SK-N-SH (cell line): ENCODE data around the gene PLAC1. TPM values are rescaled to one million over a fixed set of nuclear protein-coding genes. Genes with fewer than 3 reads are reported as not detected.

Experiments used
- CTCF ChIA-PET: fragments of 300-600, 350-600 bp; formaldehyde crosslinking; extraction: SDS; loops from one replicate; lab custom pipeline; 2021; lab: Yijun Ruan, JAX
- POLR2A ChIA-PET: fragments of 350-600 bp; sonication (Branson Sonifier 250); formaldehyde crosslinking; extraction: SDS; loops from one replicate; lab custom pipeline; 2020; ENCODE audit warnings: antibody characterized with exemption, inconsistent platforms; lab: Yijun Ruan, JAX
- DNase-seq: peaks from one replicate; pipeline ENCODE4 v3.0.0; 2012
- H2AFZ ChIP-seq: fragments of 200-600 bp; sonication (generic); 2 replicates; pipeline ENCODE4 v1.8.1; 2016; ENCODE audit warnings: antibody characterized with exemption, mild to moderate bottlenecking, low read depth
- H3F3A ChIP-seq: fragments of 200-600 bp; sonication (generic); replicated peaks from 2 replicates; pipeline ENCODE3; 2016; ENCODE audit warnings: antibody characterized with exemption, mild to moderate bottlenecking; ENCODE audit not compliant: insufficient read depth
- H3K27ac ChIP-seq, 2 experiments: fragments of 200-500 bp in 1 of 2; fragments of 200-600 bp in 1 of 2; sonication (Bioruptor generic) in 1 of 2; sonication (generic), shearing (Covaris generic) in 1 of 2; 2 replicates each; pipeline versions ENCODE4 v1.5.1 to v1.6.1; 2014 to 2016; ENCODE audit warnings: low read depth in 2 of 2, inconsistent platforms in 1 of 2, low read length in 1 of 2, mild to moderate bottlenecking in 1 of 2, mixed read lengths in 1 of 2
- H3K27me3 ChIP-seq: fragments of 200-600 bp; sonication (generic), shearing (Covaris generic); 2 replicates; pipeline ENCODE4 v1.6.1; 2016; ENCODE audit warnings: mixed run types; ENCODE audit not compliant: insufficient read depth
- H3K36me3 ChIP-seq, 2 experiments: fragments of 200-500 bp in 1 of 2; fragments of 200-600 bp in 1 of 2; sonication (Bioruptor generic) in 1 of 2; sonication (generic) in 1 of 2; replicated peaks in 1 of 2; 2 replicates each; pipeline versions ENCODE3 to v1.5.1; 2014 to 2016; ENCODE audit warnings: low read length in 1 of 2, mild to moderate bottlenecking in 1 of 2; ENCODE audit not compliant: insufficient read depth in 2 of 2, control insufficient read depth in 1 of 2
- H3K4me1 ChIP-seq, 2 experiments: fragments of 200-500 bp in 1 of 2; fragments of 200-600 bp in 1 of 2; sonication (Bioruptor generic) in 1 of 2; sonication (generic), shearing (Covaris generic) in 1 of 2; 2 replicates each; pipeline versions ENCODE4 v1.5.1 to v1.6.1; 2014 to 2016; ENCODE audit warnings: low read depth in 1 of 2, low read length in 1 of 2, mixed run types in 1 of 2; ENCODE audit not compliant: insufficient read depth in 2 of 2, control insufficient read depth in 1 of 2
- H3K4me2 ChIP-seq: fragments of 200-600 bp; sonication (generic), shearing (Covaris generic); 2 replicates; pipeline ENCODE4 v1.6.1; 2017; ENCODE audit warnings: mixed run types
- H3K4me3 ChIP-seq, 2 experiments: fragments of 200-500 bp in 1 of 2; fragments of 200-600 bp in 1 of 2; sonication (Bioruptor generic) in 1 of 2; sonication (generic), shearing (Covaris generic) in 1 of 2; 2 replicates each; pipeline versions ENCODE4 v1.5.1 to v1.8.1; 2014 to 2016; ENCODE audit warnings: low read depth in 2 of 2, inconsistent platforms in 1 of 2, low read length in 1 of 2, mild to moderate bottlenecking in 1 of 2, mixed read lengths in 1 of 2, moderate library complexity in 1 of 2
- H3K79me2 ChIP-seq: fragments of 200-600 bp; sonication (generic); 2 replicates; pipeline ENCODE4 v1.8.1; 2017; ENCODE audit warnings: mild to moderate bottlenecking; ENCODE audit not compliant: insufficient read depth
- H3K9ac ChIP-seq: fragments of 200-600 bp; sonication (generic); 2 replicates; pipeline ENCODE4 v1.6.1; 2017; ENCODE audit warnings: mixed run types
- H3K9me2 ChIP-seq: fragments of 200-600 bp; sonication (generic); 2 replicates; pipeline ENCODE4 v1.6.1; 2017; ENCODE audit warnings: mixed run types
- H3K9me3 ChIP-seq: fragments of 200-600 bp; sonication (generic); 2 replicates; pipeline ENCODE4 v1.6.1; 2017; ENCODE audit warnings: mixed run types, mild to moderate bottlenecking, moderate library complexity
- H4K20me1 ChIP-seq: fragments of 200-600 bp; sonication (generic); 2 replicates; pipeline ENCODE4 v1.6.1; 2017; ENCODE audit warnings: mild to moderate bottlenecking, mixed run types; ENCODE audit not compliant: insufficient read depth
- EP300 ChIP-seq, 2 experiments: IDR thresholded peaks; 2 replicates each; pipeline versions ENCODE4 v1.4.0 to v1.6.1; 2012; ENCODE audit warnings: borderline replicate concordance in 1 of 2, low read depth in 1 of 2, low read length in 1 of 2
- FOSL2 ChIP-seq: IDR thresholded peaks from 2 replicates; pipeline ENCODE4 v1.4.0; 2012; ENCODE audit warnings: low read depth, mild to moderate bottlenecking, moderate library complexity, borderline replicate concordance
- JUND ChIP-seq: IDR thresholded peaks from 2 replicates; pipeline ENCODE4 v1.4.0; 2012
- MAX ChIP-seq: IDR thresholded peaks from 2 replicates; pipeline ENCODE4 v1.4.0; 2012; ENCODE audit warnings: low read depth
- NFIC ChIP-seq: IDR thresholded peaks from 2 replicates; pipeline ENCODE4 v1.4.0; 2012; ENCODE audit warnings: borderline replicate concordance
- PBX3 ChIP-seq: IDR thresholded peaks from 2 replicates; pipeline ENCODE4; 2012
- POLR2AphosphoS5 ChIP-seq: IDR thresholded peaks from 2 replicates; pipeline ENCODE4 v1.6.1; 2012; ENCODE audit warnings: low read depth, low read length
- REST ChIP-seq: IDR thresholded peaks from 2 replicates; pipeline ENCODE4 v1.6.1; 2012; ENCODE audit warnings: mild to moderate bottlenecking, low read depth, low read length, moderate library complexity
- RXRA ChIP-seq: IDR thresholded peaks from 2 replicates; pipeline ENCODE4 v1.4.0; 2012; ENCODE audit warnings: low read depth, mild to moderate bottlenecking, borderline replicate concordance
- TAF1 ChIP-seq: IDR thresholded peaks from 2 replicates; pipeline ENCODE4 v1.6.1; 2012; ENCODE audit warnings: low read depth, mild to moderate bottlenecking, low read length, moderate library complexity, borderline replicate concordance
- TCF12 ChIP-seq: IDR thresholded peaks from 2 replicates; pipeline ENCODE4 v1.4.0; 2012
- TEAD4 ChIP-seq: IDR thresholded peaks from 2 replicates; pipeline ENCODE4 v1.4.0; 2012; ENCODE audit warnings: mild to moderate bottlenecking, borderline replicate concordance; ENCODE audit not compliant: insufficient read depth
- USF1 ChIP-seq: IDR thresholded peaks from 2 replicates; pipeline ENCODE4 v1.4.0; 2012; ENCODE audit warnings: low read depth, borderline replicate concordance
- YY1 ChIP-seq: IDR thresholded peaks from 2 replicates; pipeline ENCODE4 v1.4.0; 2012; ENCODE audit warnings: low read depth, mild to moderate bottlenecking
- WGBS: methylation state at CpG from one replicate; pipeline ENCODE4 v1.1.6; 2017; ENCODE audit warnings: low lambda C conversion rate; 5-methylcytosine and 5-hydroxymethylcytosine counted together
- polyA plus RNA-seq, 3 experiments: library from polyadenylated mRNA; depleted of rRNA; stranded (reverse); fragments of >200 nt; gene quantifications; 2 replicates each; pipeline ENCODE4 v1.2.3, GENCODE V29; 2012

Gene PLAC1
- polyA plus RNA-seq, 1 of the 3 experiments (the other 2 are of a cell fraction): 50.9 TPM

- CTCF ChIA-PET: no interaction called here
- POLR2A ChIA-PET: no interaction called here
- Histone ChIP-seq H3K4me2 (peak overlapping the region; percentile 12; the same call in 1 of the 2 replicates), H3K9me2 (no peaks in the 10 kb centered on the region)
- TF ChIP-seq JUND (peak; percentile 62), FOSL2 (peak; percentile 74; the same call in 1 of the 2 replicates), POLR2AphosphoS5 (no peak; the same call in 1 of the 2 replicates), REST (no peak), TCF12 (peak; percentile 73), TAF1 (peak; percentile 36; the same call in 1 of the 2 replicates), PBX3 (peak; percentile 62), USF1 (peak; percentile 63; the same call in 1 of the 2 replicates), RXRA (0 out of 2 replicates have a peak, but pooled peaks have one; percentile 42), YY1 (no peak), MAX (peak; percentile 79), NFIC (peak; percentile 80), EP300 (IDR thresholded peaks at IDR 0.05; ENCODE audit: borderline replicate concordance in 1 of 2, low read depth in 1 of 2, low read length in 1 of 2) (peak in 1 of 2 experiments; percentile 73; a peak in 1 of 4 replicates), TEAD4 (0 out of 2 replicates have a peak, but pooled peaks have one; percentile 40)
- TF ChIP-seq, all 33 proteins: peak for 11
- Histone ChIP-seq H3K36me3 (no peaks in the 10 kb centered on the region), H3F3A (peaks cover 19% of the 10 kb centered on the region), H2AFZ (peak overlapping the region; percentile 77), H3K27me3 (no peaks in the 10 kb centered on the region), H4K20me1 (no peaks in the 10 kb centered on the region), H3K9me3 (no peaks in the 10 kb centered on the region), H3K9ac (peak overlapping the region; percentile 10; the same call in 1 of the 2 replicates), H3K4me1 (peaks cover 2 to 29% of the 10 kb centered on the region in 2 experiments), H3K79me2 (no peaks in the 10 kb centered on the region), H3K27ac (peak overlapping the region; percentile 70 to 74; a peak in 3 of 4 replicates), H3K4me3 (no peak overlapping the region)
- DNase-seq: no peak
- WGBS: 3% methylated on average over 1 of the region's 1 CpG
Observed at GRCh38 chrX:134692990-134693389, 34.7 kb upstream of the PLAC1 start.
